ENCODE data around the gene ASPSCR1.

GRCh38 chr17:82012640-82013295, 35.3 kb downstream of the ASPSCR1 start:
- TF ChIP-seq FOXM1 (IDR thresholded peaks at IDR 0.05; ENCODE audit: low read depth, low read length) (no peak), POLR2A (IDR thresholded peaks at IDR 0.05; ENCODE audit: low read depth, low read length) (no peak)
